SK-N-SH (cell line): ENCODE measurements around the gene MYLK4. TPM values are rescaled to one million over a fixed set of nuclear protein-coding genes. Genes with fewer than 3 reads are reported as not detected.

Source experiments
- CTCF ChIA-PET: fragments of 300-600, 350-600 bp; formaldehyde crosslinking; extraction: SDS; loops from one replicate; lab custom pipeline; 2021; lab: Yijun Ruan, JAX
- POLR2A ChIA-PET: fragments of 350-600 bp; sonication (Branson Sonifier 250); formaldehyde crosslinking; extraction: SDS; loops from one replicate; lab custom pipeline; 2020; ENCODE audit warnings: antibody characterized with exemption, inconsistent platforms; lab: Yijun Ruan, JAX
- DNase-seq: peaks from one replicate; pipeline ENCODE4 v3.0.0; 2012
- H2AFZ ChIP-seq: fragments of 200-600 bp; sonication (generic); 2 replicates; pipeline ENCODE4 v1.8.1; 2016; ENCODE audit warnings: antibody characterized with exemption, mild to moderate bottlenecking, low read depth
- H3F3A ChIP-seq: fragments of 200-600 bp; sonication (generic); replicated peaks from 2 replicates; pipeline ENCODE3; 2016; ENCODE audit warnings: antibody characterized with exemption, mild to moderate bottlenecking; ENCODE audit not compliant: insufficient read depth
- H3K27ac ChIP-seq, 2 experiments: fragments of 200-500 bp in 1 of 2; fragments of 200-600 bp in 1 of 2; sonication (Bioruptor generic) in 1 of 2; sonication (generic), shearing (Covaris generic) in 1 of 2; 2 replicates each; pipeline versions ENCODE4 v1.5.1 to v1.6.1; 2014 to 2016; ENCODE audit warnings: low read depth in 2 of 2, inconsistent platforms in 1 of 2, low read length in 1 of 2, mild to moderate bottlenecking in 1 of 2, mixed read lengths in 1 of 2
- H3K27me3 ChIP-seq: fragments of 200-600 bp; sonication (generic), shearing (Covaris generic); 2 replicates; pipeline ENCODE4 v1.6.1; 2016; ENCODE audit warnings: mixed run types; ENCODE audit not compliant: insufficient read depth
- H3K36me3 ChIP-seq, 2 experiments: fragments of 200-500 bp in 1 of 2; fragments of 200-600 bp in 1 of 2; sonication (Bioruptor generic) in 1 of 2; sonication (generic) in 1 of 2; replicated peaks in 1 of 2; 2 replicates each; pipeline versions ENCODE3 to v1.5.1; 2014 to 2016; ENCODE audit warnings: low read length in 1 of 2, mild to moderate bottlenecking in 1 of 2; ENCODE audit not compliant: insufficient read depth in 2 of 2, control insufficient read depth in 1 of 2
- H3K4me1 ChIP-seq, 2 experiments: fragments of 200-500 bp in 1 of 2; fragments of 200-600 bp in 1 of 2; sonication (Bioruptor generic) in 1 of 2; sonication (generic), shearing (Covaris generic) in 1 of 2; 2 replicates each; pipeline versions ENCODE4 v1.5.1 to v1.6.1; 2014 to 2016; ENCODE audit warnings: low read depth in 1 of 2, low read length in 1 of 2, mixed run types in 1 of 2; ENCODE audit not compliant: insufficient read depth in 2 of 2, control insufficient read depth in 1 of 2
- H3K4me2 ChIP-seq: fragments of 200-600 bp; sonication (generic), shearing (Covaris generic); 2 replicates; pipeline ENCODE4 v1.6.1; 2017; ENCODE audit warnings: mixed run types
- H3K4me3 ChIP-seq, 2 experiments: fragments of 200-500 bp in 1 of 2; fragments of 200-600 bp in 1 of 2; sonication (Bioruptor generic) in 1 of 2; sonication (generic), shearing (Covaris generic) in 1 of 2; 2 replicates each; pipeline versions ENCODE4 v1.5.1 to v1.8.1; 2014 to 2016; ENCODE audit warnings: low read depth in 2 of 2, inconsistent platforms in 1 of 2, low read length in 1 of 2, mild to moderate bottlenecking in 1 of 2, mixed read lengths in 1 of 2, moderate library complexity in 1 of 2
- H3K79me2 ChIP-seq: fragments of 200-600 bp; sonication (generic); 2 replicates; pipeline ENCODE4 v1.8.1; 2017; ENCODE audit warnings: mild to moderate bottlenecking; ENCODE audit not compliant: insufficient read depth
- H3K9ac ChIP-seq: fragments of 200-600 bp; sonication (generic); 2 replicates; pipeline ENCODE4 v1.6.1; 2017; ENCODE audit warnings: mixed run types
- H3K9me2 ChIP-seq: fragments of 200-600 bp; sonication (generic); 2 replicates; pipeline ENCODE4 v1.6.1; 2017; ENCODE audit warnings: mixed run types
- H3K9me3 ChIP-seq: fragments of 200-600 bp; sonication (generic); 2 replicates; pipeline ENCODE4 v1.6.1; 2017; ENCODE audit warnings: mixed run types, mild to moderate bottlenecking, moderate library complexity
- H4K20me1 ChIP-seq: fragments of 200-600 bp; sonication (generic); 2 replicates; pipeline ENCODE4 v1.6.1; 2017; ENCODE audit warnings: mild to moderate bottlenecking, mixed run types; ENCODE audit not compliant: insufficient read depth
- CHD2 ChIP-seq: fragments of 150-350 bp; IDR thresholded peaks from 2 replicates; pipeline ENCODE4 v1.6.1; 2018; ENCODE audit warnings: low read length; ENCODE audit not compliant: partially characterized antibody
- ELF1 ChIP-seq: IDR thresholded peaks from 2 replicates; pipeline ENCODE4 v1.4.0; 2012
- FOXM1 ChIP-seq: IDR thresholded peaks from 2 replicates; pipeline ENCODE4 v1.4.0; 2012; ENCODE audit warnings: low read depth, mild to moderate bottlenecking
- GABPA ChIP-seq: IDR thresholded peaks from 2 replicates; pipeline ENCODE4 v1.4.0; 2012; ENCODE audit warnings: low read depth, mild to moderate bottlenecking
- GATA2 ChIP-seq: sonication (generic); formaldehyde crosslinking; IDR thresholded peaks from 2 replicates; pipeline ENCODE4 v1.5.0; 2020; ENCODE audit warnings: mild to moderate bottlenecking, missing genetic modification reagents
- MEF2A ChIP-seq: IDR thresholded peaks from 2 replicates; pipeline ENCODE4 v1.4.0; 2012; ENCODE audit warnings: low read depth, borderline replicate concordance
- MXI1 ChIP-seq: IDR thresholded peaks from 2 replicates; pipeline ENCODE4 v1.6.1; 2012; ENCODE audit warnings: mild to moderate bottlenecking, low read depth, low read length, improper control_type of control experiment
- NRF1 ChIP-seq: IDR thresholded peaks from 2 replicates; pipeline ENCODE4 v1.6.1; 2012; ENCODE audit warnings: low read depth, mild to moderate bottlenecking, low read length
- RAD21 ChIP-seq: IDR thresholded peaks from 2 replicates; pipeline ENCODE4 v1.6.1; 2012; ENCODE audit warnings: mild to moderate bottlenecking, low read length
- RCOR1 ChIP-seq: fragments of 150-350 bp; IDR thresholded peaks from 2 replicates; pipeline ENCODE4 v1.6.1; 2017; ENCODE audit warnings: antibody characterized with exemption, low read length
- RFX5 ChIP-seq: IDR thresholded peaks from 2 replicates; pipeline ENCODE4 v1.6.1; 2012; ENCODE audit warnings: mild to moderate bottlenecking, improper control_type of control experiment, low read length
- SIN3A ChIP-seq: IDR thresholded peaks from 2 replicates; pipeline ENCODE4 v1.6.1; 2012; ENCODE audit warnings: low read depth, mild to moderate bottlenecking, low read length, moderate library complexity, borderline replicate concordance
- SMC3 ChIP-seq: IDR thresholded peaks from 2 replicates; pipeline ENCODE4 v1.6.1; 2012; ENCODE audit warnings: low read depth, low read length, improper control_type of control experiment
- TAF1 ChIP-seq: IDR thresholded peaks from 2 replicates; pipeline ENCODE4 v1.6.1; 2012; ENCODE audit warnings: low read depth, mild to moderate bottlenecking, low read length, moderate library complexity, borderline replicate concordance
- TEAD4 ChIP-seq: IDR thresholded peaks from 2 replicates; pipeline ENCODE4 v1.4.0; 2012; ENCODE audit warnings: mild to moderate bottlenecking, borderline replicate concordance; ENCODE audit not compliant: insufficient read depth
- WGBS: methylation state at CpG from one replicate; pipeline ENCODE4 v1.1.6; 2017; ENCODE audit warnings: low lambda C conversion rate; 5-methylcytosine and 5-hydroxymethylcytosine counted together
- polyA plus RNA-seq, 3 experiments: library from polyadenylated mRNA; depleted of rRNA; stranded (reverse); fragments of >200 nt; gene quantifications; 2 replicates each; pipeline ENCODE4 v1.2.3, GENCODE V29; 2012
- TF ChIP-seq, protein P1 (sequence below): IDR thresholded peaks from 2 replicates; pipeline ENCODE4 v1.4.0; 2012; ENCODE audit warnings: low read depth, borderline replicate concordance
- TF ChIP-seq, protein P2 (sequence below): fragments of 150-350 bp; IDR thresholded peaks from 2 replicates; pipeline ENCODE4 v1.6.1; 2017; ENCODE audit warnings: antibody characterized with exemption, low read length, low read depth, borderline replicate concordance
- TF ChIP-seq, protein P3 (sequence below): fragments of 150-350 bp; IDR thresholded peaks from 2 replicates; pipeline ENCODE4 v1.6.1; 2016; ENCODE audit warnings: mild to moderate bottlenecking, low read depth, low read length
- TF ChIP-seq, protein P4 (sequence below): fragments of 200-600 bp; sonication (generic); IDR thresholded peaks from 2 replicates; pipeline ENCODE4 v1.6.1; 2017; ENCODE audit warnings: antibody characterized with exemption, mild to moderate bottlenecking, moderate library complexity

MYLK4 gene
- polyA plus RNA-seq, 1 of the 3 experiments (the other 2 are of a cell fraction) = 0.16 TPM

DNA sequence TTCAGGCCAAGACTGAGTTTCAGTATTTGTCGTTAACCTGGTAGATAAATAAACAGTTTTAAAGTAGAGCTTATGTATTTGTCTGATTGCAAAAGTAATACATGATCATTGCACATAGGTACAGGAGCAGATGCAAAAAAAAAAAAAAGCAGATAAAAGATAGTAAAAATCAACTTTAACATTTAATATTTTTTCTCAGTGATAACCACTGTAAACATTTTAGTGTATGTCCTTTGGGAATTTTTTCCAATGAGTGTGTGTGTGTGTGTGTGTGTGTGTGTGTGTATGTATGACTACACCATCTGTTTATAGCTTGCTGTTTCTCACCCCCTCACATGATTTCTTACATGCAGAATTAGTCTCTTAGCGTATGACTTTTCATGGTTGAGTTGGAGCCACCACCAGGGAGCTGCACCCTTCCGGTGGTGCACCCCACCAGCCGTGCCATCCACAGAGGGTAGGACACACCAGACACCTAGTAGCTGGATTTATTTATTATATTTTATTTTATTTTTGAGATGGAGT is 40.8 kb upstream of the MYLK4 start (continued):
- TF ChIP-seq, protein P1, sequence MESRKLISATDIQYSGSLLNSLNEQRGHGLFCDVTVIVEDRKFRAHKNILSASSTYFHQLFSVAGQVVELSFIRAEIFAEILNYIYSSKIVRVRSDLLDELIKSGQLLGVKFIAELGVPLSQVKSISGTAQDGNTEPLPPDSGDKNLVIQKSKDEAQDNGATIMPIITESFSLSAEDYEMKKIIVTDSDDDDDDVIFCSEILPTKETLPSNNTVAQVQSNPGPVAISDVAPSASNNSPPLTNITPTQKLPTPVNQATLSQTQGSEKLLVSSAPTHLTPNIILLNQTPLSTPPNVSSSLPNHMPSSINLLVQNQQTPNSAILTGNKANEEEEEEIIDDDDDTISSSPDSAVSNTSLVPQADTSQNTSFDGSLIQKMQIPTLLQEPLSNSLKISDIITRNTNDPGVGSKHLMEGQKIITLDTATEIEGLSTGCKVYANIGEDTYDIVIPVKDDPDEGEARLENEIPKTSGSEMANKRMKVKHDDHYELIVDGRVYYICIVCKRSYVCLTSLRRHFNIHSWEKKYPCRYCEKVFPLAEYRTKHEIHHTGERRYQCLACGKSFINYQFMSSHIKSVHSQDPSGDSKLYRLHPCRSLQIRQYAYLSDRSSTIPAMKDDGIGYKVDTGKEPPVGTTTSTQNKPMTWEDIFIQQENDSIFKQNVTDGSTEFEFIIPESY = no peak
- TF ChIP-seq FOXM1 (no peak), MXI1 (no peak), SIN3A (no peak)
- TF ChIP-seq, protein P2, sequence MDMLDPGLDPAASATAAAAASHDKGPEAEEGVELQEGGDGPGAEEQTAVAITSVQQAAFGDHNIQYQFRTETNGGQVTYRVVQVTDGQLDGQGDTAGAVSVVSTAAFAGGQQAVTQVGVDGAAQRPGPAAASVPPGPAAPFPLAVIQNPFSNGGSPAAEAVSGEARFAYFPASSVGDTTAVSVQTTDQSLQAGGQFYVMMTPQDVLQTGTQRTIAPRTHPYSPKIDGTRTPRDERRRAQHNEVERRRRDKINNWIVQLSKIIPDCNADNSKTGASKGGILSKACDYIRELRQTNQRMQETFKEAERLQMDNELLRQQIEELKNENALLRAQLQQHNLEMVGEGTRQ = no peak

DNA sequence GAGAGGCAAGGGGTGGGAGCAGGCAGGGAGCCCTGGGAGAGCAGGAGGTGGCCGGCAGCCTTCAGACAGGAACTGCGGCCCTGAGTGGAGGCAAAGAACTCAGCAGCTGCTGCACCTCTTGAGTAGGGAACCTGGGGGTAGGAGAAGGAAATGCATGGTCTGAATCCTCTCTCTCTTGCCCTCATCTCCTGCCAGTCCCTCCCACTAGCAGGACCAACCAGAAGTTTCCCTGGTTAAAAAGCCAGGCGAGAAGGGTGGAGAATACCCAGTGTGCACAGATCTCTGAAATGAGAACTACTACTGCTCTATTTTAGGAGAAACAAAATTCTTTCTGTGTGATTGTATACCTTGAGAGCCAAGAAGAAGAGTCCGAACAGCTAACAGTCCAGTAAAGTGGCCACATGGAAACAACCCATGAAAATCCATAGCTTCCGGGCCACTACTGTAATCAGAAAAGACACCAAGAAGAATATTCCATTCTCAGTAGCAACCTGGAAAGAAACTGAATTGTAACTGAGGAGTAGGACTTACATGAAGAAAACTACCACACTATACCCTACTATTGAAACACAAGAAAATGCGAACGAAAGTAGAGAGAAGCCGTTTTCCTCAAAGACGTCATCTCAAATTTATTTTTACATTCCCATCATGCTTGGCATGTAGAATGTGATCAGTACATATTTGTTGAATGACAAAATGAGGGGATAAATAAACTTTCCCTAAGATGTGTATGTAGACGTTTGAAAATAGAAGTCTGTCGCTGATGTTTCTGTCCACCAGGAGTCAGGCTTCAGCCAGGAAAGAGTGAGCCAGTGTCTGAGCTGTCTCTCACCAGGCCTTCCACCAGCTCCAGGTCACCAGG is 40.1 kb upstream of the MYLK4 start:
- 0 out of 2 replicates have a peak overlapping the region, but pooled peaks have one; percentile 5 for H3K4me2 ChIP-seq
- peaks cover 4 to 9% of the 10 kb centered on the region in 2 experiments; a peak in 2 of 4 replicates for H3K4me1 ChIP-seq
- no peak overlapping the region for H3K4me3 ChIP-seq
- H3K9ac ChIP-seq = no peak overlapping the region
- ChIA-PET POLR2A (no interaction called here), CTCF (interaction anchor here (0.6 to 4.1 kb wide), 35 partner anchors 8 to 269 kb away, joined by 3 to 56 read pairs (median 5); partner anchors contain the start of genes MYLK4, SERPINB1 and WRNIP1)
- no peaks in the 10 kb centered on the region for H3K27me3 ChIP-seq
- TF ChIP-seq RFX5 = no peak
- no peak for TF ChIP-seq CHD2
- TF ChIP-seq TEAD4 = no peak
- TF ChIP-seq GATA2 (CRISPR knock-in tag) = no peak
- TF ChIP-seq SMC3 = peak; percentile 83
- TF ChIP-seq MEF2A = no peak
- TF ChIP-seq GABPA = no peak
- TF ChIP-seq, protein P1 = no peak
- no peak for TF ChIP-seq ELF1
- no peak for TF ChIP-seq RCOR1
- TF ChIP-seq, protein P3, sequence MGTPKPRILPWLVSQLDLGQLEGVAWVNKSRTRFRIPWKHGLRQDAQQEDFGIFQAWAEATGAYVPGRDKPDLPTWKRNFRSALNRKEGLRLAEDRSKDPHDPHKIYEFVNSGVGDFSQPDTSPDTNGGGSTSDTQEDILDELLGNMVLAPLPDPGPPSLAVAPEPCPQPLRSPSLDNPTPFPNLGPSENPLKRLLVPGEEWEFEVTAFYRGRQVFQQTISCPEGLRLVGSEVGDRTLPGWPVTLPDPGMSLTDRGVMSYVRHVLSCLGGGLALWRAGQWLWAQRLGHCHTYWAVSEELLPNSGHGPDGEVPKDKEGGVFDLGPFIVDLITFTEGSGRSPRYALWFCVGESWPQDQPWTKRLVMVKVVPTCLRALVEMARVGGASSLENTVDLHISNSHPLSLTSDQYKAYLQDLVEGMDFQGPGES = no peak
- TF ChIP-seq RAD21 = peak; percentile 93
- no peak for TF ChIP-seq SIN3A
- TF ChIP-seq TAF1 = no peak
- TF ChIP-seq NRF1 = no peak
- TF ChIP-seq, protein P4, sequence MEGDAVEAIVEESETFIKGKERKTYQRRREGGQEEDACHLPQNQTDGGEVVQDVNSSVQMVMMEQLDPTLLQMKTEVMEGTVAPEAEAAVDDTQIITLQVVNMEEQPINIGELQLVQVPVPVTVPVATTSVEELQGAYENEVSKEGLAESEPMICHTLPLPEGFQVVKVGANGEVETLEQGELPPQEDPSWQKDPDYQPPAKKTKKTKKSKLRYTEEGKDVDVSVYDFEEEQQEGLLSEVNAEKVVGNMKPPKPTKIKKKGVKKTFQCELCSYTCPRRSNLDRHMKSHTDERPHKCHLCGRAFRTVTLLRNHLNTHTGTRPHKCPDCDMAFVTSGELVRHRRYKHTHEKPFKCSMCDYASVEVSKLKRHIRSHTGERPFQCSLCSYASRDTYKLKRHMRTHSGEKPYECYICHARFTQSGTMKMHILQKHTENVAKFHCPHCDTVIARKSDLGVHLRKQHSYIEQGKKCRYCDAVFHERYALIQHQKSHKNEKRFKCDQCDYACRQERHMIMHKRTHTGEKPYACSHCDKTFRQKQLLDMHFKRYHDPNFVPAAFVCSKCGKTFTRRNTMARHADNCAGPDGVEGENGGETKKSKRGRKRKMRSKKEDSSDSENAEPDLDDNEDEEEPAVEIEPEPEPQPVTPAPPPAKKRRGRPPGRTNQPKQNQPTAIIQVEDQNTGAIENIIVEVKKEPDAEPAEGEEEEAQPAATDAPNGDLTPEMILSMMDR = peak; percentile 80
- H3K9me3 ChIP-seq = no peaks in the 10 kb centered on the region
- H4K20me1 ChIP-seq = no peaks in the 10 kb centered on the region
- DNase-seq = peak; percentile 77
- H3K9me2 ChIP-seq = no peaks in the 10 kb centered on the region
- H3K79me2 ChIP-seq = peaks cover 21% of the 10 kb centered on the region
- H3F3A ChIP-seq = peaks cover 8% of the 10 kb centered on the region
- 68% methylated on average over 11 of the region's 11 CpGs for WGBS
- peaks cover 3 to 5% of the 10 kb centered on the region in 2 experiments for H3K36me3 ChIP-seq
- no peak overlapping the region for H2AFZ ChIP-seq
- H3K27ac ChIP-seq = peak overlapping the region; percentile 11 to 67; a peak in 3 of 4 replicates
